ENCODE data around the gene PRR35. TPM values are rescaled to one million over a fixed set of nuclear protein-coding genes. Genes with fewer than 3 reads are reported as not detected.

The PRR35 gene
- total RNA-seq, 4 donors from 2014 or later, result not detected

DNA sequence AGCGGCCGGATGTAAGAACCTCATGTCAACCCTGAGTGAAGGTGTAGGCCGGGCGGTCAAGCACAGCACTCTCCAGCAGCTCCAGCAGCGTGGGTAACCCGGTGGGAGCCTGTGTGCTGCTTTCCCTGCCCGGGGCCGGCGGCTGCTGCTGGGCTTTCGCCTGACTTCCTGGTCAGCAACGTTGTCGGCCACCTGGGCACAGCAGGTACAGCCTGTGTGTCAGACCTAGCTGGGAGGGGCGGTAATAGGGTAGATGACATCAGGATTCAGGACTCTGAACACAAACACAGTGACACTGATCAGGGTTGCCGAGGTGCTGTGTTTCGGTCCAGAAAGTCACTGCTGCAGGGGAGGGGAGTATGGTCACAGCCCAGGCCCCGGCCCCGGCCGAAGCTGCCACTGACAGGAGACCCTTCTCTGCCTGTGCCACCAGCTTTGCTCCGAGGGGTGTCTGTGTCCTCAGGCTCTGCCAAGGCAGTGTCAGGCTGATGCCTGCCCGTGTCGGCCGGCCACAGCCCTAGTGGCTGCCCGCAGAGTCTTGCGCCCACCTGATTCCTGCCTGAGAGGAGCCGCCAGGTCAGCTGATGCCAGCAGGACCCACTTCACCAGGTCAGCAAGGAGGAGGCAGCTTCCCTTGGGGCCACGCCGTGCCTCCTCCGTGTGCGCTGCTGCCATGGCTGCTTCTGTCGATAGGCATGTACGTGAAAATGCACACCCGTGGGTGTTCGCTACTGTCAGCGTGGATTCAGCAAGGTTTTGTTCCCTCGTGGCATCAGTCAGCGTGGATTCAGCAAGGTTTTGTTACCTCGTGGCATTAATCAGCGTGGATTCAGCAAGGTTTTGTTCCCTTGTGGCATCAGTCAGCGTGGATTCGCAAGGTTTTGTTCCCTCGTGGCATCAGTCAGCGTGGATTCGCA lies 38.9 kb downstream of the PRR35 start:
- H3K27ac ChIP-seq, result no peak overlapping the region
- no peaks in the 10 kb centered on the region for H3K9me3 ChIP-seq
- H3K27me3 ChIP-seq, result no peaks in the 10 kb centered on the region
- 95 to 98% methylated on average over 28 to 37 of the region's 43 CpGs for WGBS, 2 donors
- peaks cover 4 to 11% of the 10 kb centered on the region in 2 donors for H3K4me1 ChIP-seq
- intact Hi-C loops (cut with DNase I), result no loop called here
- no peak for DNase-seq
- TF ChIP-seq, protein P1, sequence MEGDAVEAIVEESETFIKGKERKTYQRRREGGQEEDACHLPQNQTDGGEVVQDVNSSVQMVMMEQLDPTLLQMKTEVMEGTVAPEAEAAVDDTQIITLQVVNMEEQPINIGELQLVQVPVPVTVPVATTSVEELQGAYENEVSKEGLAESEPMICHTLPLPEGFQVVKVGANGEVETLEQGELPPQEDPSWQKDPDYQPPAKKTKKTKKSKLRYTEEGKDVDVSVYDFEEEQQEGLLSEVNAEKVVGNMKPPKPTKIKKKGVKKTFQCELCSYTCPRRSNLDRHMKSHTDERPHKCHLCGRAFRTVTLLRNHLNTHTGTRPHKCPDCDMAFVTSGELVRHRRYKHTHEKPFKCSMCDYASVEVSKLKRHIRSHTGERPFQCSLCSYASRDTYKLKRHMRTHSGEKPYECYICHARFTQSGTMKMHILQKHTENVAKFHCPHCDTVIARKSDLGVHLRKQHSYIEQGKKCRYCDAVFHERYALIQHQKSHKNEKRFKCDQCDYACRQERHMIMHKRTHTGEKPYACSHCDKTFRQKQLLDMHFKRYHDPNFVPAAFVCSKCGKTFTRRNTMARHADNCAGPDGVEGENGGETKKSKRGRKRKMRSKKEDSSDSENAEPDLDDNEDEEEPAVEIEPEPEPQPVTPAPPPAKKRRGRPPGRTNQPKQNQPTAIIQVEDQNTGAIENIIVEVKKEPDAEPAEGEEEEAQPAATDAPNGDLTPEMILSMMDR (IDR thresholded peaks at IDR 0.05), result no peak
- H3K4me3 ChIP-seq (replicated peaks in 1 of 3), result no peak overlapping the region
- no peaks in the 10 kb centered on the region for H3K36me3 ChIP-seq

DNA sequence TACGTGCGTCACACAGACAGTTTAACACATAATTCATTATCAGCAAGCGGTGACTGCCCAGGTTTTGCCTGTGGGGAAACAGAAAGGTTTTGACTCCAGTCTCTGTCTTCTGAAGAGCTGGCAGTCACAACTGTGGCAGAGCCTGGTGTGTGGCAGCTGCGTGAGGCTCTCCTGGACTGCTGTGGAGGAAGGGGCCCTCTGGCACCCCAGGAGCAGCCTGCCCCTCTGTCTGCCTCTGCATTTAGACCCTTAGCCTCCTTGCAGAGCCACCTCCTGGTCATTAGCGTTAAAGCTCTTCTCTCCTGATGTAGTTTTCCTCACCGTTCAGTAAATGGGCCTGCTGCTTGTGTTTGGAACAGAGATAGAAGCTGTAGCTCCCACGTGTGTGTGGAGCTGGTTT lies 40.6 kb downstream of the PRR35 start:
- H3K4me1 ChIP-seq, result no peaks in the 10 kb centered on the region
- H3K9me3 ChIP-seq, result no peaks in the 10 kb centered on the region
- TF ChIP-seq, protein P1 (IDR thresholded peaks at IDR 0.05), result no peak
- no peak for TF ChIP-seq POLR2A (IDR thresholded peaks at IDR 0.05)
- no peak overlapping the region for H3K4me3 ChIP-seq (replicated peaks in 1 of 3)
- DNase-seq, result no peak
- H3K36me3 ChIP-seq, result no peaks in the 10 kb centered on the region
- intact Hi-C loops (cut with DNase I), result no loop called here
- no peak overlapping the region for H3K27ac ChIP-seq
- WGBS, 2 donors, result 75 to 76% methylated on average over 7 of the region's 7 CpGs
- no peaks in the 10 kb centered on the region for H3K27me3 ChIP-seq

DNA sequence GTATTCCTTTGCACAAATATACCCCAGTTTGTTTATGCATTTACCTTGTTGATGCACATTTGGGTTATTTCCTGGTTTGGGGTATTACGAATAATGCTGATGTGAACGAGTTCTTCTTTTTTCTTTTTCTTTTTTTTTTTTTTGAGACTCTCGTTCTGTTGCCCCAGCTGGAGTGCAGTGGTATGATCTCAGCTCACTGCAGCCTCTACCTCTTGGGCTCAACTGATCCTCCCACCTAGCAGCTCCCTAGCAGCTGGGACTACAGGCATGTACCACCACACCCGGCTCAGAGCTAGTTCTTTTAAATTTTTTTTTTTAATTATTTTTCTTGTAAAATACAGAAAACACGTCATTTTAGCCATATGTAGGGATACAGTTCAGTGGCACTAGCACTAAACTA lies 43.7 kb downstream of the PRR35 start:
- Histone ChIP-seq H3K36me3 (no peaks in the 10 kb centered on the region), H3K27me3 (no peaks in the 10 kb centered on the region), H3K27ac (no peak overlapping the region), H3K9me3 (no peaks in the 10 kb centered on the region), H3K4me3 (replicated peaks in 1 of 3) (no peak overlapping the region), H3K4me1 (no peaks in the 10 kb centered on the region)
- intact Hi-C loops (cut with DNase I), result no loop called here
- 85 to 93% methylated on average over 5 of the region's 5 CpGs for WGBS, 2 donors
- DNase-seq, result no peak
- no peak for TF ChIP-seq POLR2A (IDR thresholded peaks at IDR 0.05)
- TF ChIP-seq, protein P1 (IDR thresholded peaks at IDR 0.05), result no peak

DNA sequence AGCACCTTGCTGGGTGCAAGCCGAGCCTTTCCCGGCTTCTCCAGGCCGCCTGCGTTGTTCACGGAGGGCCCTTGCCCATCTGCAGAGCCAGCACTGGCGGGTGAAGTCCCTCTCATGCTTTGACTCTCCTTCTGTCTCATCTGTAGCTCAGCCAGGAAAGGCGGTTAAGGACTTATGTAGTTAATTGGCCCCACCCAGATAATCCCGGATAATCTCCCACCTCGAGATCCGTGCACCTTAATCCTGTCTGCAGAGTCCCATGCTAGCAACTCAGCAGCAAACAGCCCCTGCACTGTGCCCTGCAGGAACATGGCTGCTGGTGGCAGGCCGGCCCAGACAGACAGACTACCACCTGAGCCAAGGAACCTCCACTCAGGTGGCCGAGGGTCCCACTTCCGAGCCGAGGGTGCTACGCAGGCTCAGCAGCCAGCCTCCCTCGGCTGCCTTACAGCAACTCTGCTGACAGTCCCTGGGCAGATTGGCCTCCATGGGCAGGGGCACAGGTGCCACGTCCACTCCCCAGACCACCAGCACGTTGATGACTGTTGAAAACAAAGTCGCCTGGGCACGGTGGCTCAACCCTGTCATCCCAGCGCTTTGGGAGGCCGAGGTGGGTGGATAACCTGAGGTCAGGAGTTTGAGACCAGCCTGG lies 46.6 kb downstream of the PRR35 start:
- intact Hi-C loops (cut with DNase I), result no loop called here
- WGBS, 2 donors, result 95 to 96% methylated on average over 11 to 22 of the region's 22 CpGs
- no peak overlapping the region for H3K4me3 ChIP-seq (replicated peaks in 1 of 3)
- no peaks in the 10 kb centered on the region for H3K36me3 ChIP-seq
- no peaks in the 10 kb centered on the region for H3K9me3 ChIP-seq
- no peaks in the 10 kb centered on the region for H3K27me3 ChIP-seq
- TF ChIP-seq POLR2A (IDR thresholded peaks at IDR 0.05), result no peak
- TF ChIP-seq, protein P1 (IDR thresholded peaks at IDR 0.05), result no peak
- H3K27ac ChIP-seq, result no peak overlapping the region
- no peak for DNase-seq
- peaks cover 0 to 8% of the 10 kb centered on the region in 2 donors for H3K4me1 ChIP-seq

DNA sequence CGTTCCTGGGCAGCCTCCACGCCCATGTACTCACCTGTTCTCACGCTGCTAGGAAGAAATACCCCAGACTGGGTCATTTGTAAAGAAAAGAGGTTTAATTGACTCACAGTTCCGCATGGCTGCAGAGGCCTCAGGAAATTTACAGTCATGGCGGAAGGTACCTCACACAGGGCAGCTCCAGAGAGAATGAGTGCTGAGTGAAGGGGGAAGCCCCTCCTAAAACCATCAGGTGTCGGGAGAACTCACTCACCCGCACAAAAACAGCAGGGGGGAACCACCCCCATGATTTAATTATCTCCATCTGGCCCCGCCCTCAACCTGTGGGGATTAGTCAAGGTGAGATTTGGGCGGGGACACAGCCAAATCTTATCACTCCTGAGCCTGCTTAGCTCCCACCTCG lies 47.8 kb downstream of the PRR35 start:
- Histone ChIP-seq H3K27ac (no peak overlapping the region), H3K36me3 (no peaks in the 10 kb centered on the region), H3K4me3 (replicated peaks in 1 of 3) (no peak overlapping the region), H3K27me3 (no peaks in the 10 kb centered on the region), H3K4me1 (peaks cover 0 to 8% of the 10 kb centered on the region in 2 donors), H3K9me3 (no peaks in the 10 kb centered on the region)
- TF ChIP-seq POLR2A (IDR thresholded peaks at IDR 0.05), result no peak
- TF ChIP-seq, protein P1 (IDR thresholded peaks at IDR 0.05), result no peak
- intact Hi-C loops (cut with DNase I), result no loop called here
- no peak for DNase-seq
- WGBS, 2 donors, result 79 to 84% methylated on average over 10 of the region's 10 CpGs

Measured in thyroid gland (tissue), 4 donors.